G401 (cell line): ENCODE data around the gene KANTR. TPM values are rescaled to one million over a fixed set of nuclear protein-coding genes. Genes with fewer than 3 reads are reported as not detected.

Experiments used
- DNase-seq: peaks from one replicate; pipeline ENCODE4 v3.0.0-alpha.2; 2015; ENCODE audit warnings: low spot score
- in situ Hi-C: cut with HindIII; loops from 2 replicates; pipeline ENCODE4 v1.10.0; 2016; ENCODE audit warnings: low sequenced_read_pairs, mixed read lengths
- total RNA-seq: library from RNA; depleted of rRNA; stranded (reverse); fragments of >200 nt; shearing (Covaris generic); gene quantifications from 2 replicates; pipeline ENCODE4 v1.2.3, GENCODE V29; 2014

The KANTR gene
- total RNA-seq, 1 experiment from 2014 or later = 1.5 TPM

DNA sequence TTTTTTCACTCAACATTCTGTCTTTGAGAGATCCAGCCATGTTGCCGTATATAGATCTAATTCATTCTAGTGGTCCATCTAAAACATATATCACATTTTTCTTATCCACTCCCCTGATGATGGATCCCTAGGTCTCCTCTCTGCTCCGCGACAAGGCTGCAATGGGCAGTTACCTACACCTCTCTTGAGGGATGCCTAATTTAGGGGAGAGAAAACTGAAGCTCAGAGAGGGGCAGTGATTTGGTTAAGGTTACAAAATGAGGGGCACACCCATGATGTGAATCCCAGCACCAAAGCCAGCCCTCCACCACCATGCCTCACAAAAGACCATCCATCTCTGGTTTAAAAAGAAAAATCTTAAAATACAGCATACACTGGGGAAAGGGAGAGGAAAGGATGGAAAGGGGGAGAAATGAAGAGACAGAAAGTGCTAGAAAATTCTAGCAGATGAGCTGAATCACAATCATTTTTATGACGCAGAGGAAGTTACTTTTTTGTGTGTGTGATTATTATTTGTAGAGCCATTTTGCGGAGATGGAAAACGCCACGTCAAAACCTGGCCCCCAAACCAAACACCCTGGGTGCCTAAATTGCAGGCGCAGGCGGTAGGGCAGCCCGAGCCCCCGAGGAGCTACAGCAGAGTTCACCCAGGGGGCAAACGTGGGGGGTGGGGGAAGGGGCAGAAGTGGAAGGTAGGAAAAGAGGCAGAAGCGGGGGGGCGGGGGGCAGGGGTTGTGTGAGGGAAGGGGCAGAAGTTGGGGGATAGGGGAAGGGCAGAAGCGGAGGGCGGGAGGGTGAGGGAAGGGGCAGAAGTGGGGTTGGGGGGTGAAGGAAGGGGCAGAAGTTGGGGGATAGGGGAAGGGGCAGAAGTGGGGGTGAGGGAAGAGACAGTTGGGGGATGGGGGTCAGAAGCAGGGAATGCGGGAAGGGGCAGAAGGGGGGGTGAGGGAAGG is 13.0 kb upstream of the KANTR start:
- no peak for DNase-seq
- in situ Hi-C loops = no loop called here

DNA sequence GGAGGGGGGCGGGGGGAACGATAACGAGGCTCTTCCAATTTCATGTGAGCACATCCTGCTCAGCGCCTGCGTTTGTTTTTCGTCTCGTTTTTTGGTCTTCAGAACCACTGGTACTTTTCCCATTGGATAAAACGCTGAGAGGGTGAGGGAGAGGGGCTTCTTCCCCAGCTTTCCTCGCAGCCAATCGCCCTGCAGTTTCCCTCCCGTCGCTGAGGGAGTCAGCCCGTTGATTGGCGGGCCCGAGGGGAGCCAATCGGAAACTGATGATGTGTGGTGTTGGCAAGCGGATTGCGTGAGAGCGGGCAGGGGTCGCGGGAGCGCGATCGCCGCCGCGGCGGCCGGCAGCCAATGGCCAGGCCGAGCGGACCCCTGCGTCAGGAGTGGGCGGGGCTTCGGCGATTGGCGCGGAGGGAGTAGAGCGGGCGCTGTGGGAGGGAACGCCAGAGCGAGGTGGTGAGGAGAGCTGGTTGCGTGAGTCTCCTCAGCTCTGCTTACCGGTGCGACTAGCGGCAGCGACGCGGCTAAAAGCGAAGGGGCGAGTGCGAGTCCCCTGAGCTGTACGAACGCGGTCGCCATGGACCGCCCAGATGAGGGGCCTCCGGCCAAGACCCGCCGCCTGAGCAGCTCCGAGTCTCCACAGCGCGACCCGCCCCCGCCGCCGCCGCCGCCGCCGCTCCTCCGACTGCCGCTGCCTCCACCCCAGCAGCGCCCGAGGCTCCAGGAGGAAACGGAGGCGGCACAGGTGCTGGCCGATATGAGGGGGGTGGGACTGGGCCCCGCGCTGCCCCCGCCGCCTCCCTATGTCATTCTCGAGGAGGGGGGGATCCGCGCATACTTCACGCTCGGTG is 11.8 kb upstream of the KANTR start, which contains the start of gene TSPYL2:
TSS of gene TSPYL2 (plus strand) at position 443 of the 848 bp plus-strand sequence. CDS start at position 575, 132 bp downstream.
- DNase-seq = peak; percentile 97
- in situ Hi-C loops = no loop called here

DNA sequence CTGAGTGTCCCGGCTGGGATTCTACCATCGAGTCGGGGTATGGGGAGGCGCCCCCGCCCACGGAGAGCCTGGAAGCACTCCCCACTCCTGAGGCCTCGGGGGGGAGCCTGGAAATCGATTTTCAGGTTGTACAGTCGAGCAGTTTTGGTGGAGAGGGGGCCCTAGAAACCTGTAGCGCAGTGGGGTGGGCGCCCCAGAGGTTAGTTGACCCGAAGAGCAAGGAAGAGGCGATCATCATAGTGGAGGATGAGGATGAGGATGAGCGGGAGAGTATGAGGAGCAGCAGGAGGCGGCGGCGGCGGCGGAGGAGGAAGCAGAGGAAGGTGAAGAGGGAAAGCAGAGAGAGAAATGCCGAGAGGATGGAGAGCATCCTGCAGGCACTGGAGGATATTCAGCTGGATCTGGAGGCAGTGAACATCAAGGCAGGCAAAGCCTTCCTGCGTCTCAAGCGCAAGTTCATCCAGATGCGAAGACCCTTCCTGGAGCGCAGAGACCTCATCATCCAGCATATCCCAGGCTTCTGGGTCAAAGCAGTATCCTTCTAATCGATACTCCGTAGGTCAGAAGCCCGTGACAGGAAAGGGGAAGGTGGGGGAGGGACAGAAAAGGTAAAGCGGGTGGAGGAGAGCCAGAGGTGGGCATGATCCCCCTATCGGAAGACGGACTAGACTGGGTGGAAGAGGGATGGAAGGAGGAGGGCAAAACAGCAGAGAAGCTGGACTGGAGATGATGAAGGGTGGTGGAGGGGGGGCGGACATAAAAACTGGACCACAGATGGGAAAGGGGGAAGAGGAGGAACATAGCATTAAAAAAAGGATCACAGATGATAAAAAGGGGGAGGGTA is 10.9 kb upstream of the KANTR start:
- DNase-seq = no peak
- in situ Hi-C loops = no loop called here

DNA sequence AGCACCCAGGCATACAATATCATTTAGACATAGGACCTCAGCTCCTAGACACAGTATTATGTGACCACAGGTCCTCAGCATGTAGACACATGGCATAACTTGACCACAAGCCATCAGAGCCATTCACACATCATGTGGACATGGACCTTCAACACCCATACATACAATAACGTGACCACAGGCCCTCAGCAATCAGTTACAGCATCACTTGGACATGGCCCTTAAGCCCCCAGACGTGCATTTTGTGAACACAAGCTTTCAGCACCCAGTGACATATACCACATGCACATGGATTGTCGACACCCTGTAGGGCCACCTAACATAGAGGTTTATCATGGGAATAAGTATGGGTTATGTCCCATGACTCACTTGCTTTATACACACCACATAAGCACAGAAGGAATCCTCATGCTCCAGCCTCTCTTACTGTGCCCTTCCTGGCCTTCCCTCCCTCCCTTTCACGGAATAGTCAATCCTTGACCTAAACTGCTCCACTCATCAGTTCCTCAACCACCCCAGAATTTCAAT is 9.8 kb upstream of the KANTR start:
- in situ Hi-C loops = no loop called here
- no peak for DNase-seq

DNA sequence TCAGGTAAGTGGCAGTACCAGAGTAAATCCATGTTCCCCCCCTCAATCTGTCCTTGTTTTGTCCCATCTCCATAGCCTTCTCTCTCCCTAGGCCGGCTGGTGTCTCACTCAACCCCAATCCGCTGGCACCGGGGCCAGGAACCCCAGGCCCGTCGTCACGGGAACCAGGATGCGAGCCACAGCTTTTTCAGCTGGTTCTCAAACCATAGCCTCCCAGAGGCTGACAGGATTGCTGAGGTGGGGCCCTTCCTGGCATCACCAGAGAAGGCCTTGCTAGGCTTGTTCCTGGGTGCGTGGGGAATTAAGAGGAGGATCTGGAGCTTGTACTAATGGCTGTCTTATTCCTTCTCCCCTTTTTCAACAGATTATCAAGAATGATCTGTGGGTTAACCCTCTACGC is 9.1 kb upstream of the KANTR start:
- no peak for DNase-seq
- in situ Hi-C loops = no loop called here

DNA sequence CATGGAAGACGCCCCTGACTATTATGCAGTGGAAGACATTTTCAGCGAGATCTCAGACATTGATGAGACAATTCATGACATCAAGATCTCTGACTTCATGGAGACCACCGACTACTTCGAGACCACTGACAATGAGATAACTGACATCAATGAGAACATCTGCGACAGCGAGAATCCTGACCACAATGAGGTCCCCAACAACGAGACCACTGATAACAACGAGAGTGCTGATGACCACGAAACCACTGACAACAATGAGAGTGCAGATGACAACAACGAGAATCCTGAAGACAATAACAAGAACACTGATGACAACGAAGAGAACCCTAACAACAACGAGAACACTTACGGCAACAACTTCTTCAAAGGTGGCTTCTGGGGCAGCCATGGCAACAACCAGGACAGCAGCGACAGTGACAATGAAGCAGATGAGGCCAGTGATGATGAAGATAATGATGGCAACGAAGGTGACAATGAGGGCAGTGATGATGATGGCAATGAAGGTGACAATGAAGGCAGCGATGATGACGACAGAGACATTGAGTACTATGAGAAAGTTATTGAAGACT is 8.2 kb upstream of the KANTR start:
- DNase-seq = no peak
- in situ Hi-C loops = no loop called here

DNA sequence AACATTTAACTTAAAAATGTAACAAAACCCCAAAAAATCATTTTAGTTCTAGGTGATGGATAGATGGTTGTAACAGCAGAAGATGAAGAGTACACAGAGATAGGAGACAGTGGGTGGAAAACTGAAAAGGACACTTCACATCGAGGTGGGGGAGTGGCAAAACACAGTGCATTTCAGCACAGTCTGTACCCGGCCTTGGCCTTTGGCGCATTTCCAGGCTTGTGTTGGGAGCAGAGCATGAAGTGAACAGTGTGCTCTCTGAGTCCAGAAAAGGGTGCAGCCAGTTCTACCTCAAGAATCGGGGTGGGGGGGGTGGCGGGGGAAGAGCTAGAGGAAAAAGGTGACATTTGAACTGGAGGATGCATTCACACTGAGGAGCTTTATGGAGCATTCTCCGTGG is 7.5 kb upstream of the KANTR start:
- DNase-seq = peak; percentile 71
- in situ Hi-C loops = no loop called here

DNA sequence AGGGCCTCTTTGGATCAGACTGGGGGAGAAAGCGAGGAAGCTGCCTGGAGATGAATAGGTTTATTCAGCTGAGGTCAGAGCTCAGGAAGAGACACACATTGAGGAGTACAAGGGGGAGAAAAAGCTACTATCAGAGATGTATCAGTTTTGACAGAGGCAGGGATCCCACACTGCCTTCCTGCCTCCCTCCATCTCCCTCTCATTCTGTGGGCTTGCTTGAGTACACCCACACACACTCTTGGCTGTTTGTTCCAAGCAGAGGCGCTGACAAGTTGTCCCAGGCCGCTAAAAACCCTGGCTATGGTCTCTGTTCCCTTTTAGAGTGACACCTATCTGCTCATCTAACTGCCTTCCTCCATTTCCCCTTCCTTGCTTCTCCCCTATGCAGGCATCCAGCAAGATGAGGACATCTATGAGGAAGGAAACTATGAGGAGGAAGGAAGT is 6.5 kb upstream of the KANTR start:
- no peak for DNase-seq

DNA sequence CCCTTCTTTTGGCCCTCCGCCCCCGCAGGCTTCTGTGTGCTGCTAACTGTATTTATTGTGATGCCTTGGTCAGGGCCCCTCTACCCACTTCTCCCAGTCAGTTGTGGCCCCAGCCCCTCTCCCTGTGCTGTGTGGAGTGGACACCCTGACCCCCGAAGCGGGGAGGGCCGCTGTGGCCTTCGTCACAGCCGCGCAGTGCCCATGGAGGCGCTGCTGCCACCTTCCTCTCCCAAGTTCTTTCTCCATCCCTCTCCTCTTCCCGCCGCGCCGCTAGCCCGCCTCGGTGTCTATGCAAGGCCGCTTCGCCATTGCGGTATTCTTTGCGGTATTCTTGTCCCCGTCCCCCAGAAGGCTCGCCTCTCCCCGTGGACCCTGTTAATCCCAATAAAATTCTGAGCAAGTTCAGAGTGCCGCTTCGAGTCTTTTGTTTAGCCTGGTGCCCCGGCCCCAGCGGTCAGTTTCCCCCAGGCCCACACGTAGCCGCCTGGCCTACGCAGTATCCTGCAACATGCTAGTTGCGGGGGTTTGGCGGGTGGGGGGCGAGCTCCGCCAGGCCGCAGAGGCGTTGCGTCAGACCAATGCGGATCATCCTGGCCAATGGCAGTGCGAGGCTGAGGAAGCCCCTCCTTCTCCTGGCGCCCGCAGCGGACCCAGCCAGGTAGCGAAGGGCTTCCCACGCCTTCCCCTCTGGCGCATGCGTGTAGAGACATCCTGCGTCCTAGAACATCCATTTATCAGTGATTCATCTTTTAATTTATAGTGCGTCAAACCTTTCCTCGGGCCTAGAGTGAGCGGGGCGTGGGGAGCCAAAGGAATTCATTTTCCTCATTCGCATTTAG is 5.6 kb upstream of the KANTR start:
- in situ Hi-C loops = no loop called here
- DNase-seq = peak; percentile 93

More for the DNA sequence above, 6.5 kb upstream of the KANTR start:
- in situ Hi-C loops = no loop called here

DNA sequence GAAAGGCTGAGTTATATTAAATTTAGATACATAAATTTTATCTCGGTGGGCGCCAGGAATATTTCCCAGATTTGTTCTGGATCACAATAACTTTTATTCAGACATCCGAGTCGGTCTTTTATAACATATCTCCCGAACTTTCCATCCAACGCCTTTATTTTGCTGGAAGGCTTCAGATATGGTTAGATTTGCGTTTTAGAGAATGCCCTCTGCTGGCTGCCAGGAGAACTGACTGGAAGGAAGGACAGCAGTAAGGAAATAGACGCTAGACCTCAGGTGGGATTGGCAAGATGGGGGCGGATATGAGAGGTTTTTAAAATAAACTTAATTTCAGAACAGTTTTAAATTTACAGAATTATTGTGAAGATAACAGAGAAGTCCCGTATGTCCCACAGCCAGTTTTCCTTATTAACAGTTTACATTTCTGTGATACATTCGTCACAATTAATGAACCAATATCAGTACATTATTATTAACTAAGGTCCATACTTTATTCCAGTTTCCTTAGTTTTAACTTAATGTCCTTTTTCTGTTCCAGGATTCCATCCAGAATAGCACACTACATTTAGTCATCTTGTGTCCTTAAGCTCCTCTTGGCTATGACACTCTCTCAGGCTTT is 4.6 kb upstream of the KANTR start:
- in situ Hi-C loops = no loop called here
- DNase-seq = peak; percentile 84

DNA sequence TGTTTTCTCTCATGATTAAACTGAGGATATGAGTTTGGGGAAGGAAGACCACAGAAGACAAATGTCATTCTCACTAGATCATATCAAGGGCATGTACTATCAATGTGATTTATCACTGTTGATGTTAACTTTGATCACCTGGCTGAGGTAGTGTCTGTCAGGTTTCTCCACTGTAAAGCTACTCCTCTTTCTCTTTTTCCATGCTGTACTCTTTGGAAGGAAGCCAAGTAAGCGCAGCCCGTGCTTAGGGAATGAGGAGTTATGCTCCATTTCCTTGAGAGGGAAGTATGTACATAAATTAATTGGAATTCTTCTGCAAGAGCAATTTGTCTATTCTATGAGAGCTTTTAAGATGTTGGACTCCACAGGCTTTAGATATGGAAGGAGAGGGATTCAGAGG is 4.0 kb upstream of the KANTR start:
- in situ Hi-C loops = no loop called here
- DNase-seq = peak; percentile 1

DNA sequence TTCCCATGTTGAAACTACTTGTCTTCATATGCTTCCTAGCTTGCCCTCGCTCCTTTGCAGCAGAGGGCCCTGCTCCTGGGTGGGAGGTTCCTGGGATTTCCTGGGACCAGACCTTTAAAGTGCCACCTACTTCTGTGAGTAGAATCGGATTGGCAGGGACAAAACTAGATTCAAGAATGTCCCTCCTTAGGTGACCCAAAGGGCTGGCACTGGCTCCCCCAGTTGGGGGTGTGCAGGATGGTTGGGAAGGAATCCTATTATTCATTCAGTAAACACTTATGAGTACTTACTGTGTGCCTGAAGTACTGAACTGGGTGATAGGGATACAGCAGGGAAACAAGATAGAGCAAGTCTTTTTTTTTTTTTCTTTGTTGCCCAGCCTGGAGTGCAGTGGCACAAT is 2.6 kb upstream of the KANTR start:
- in situ Hi-C loops = no loop called here
- DNase-seq = no peak

DNA sequence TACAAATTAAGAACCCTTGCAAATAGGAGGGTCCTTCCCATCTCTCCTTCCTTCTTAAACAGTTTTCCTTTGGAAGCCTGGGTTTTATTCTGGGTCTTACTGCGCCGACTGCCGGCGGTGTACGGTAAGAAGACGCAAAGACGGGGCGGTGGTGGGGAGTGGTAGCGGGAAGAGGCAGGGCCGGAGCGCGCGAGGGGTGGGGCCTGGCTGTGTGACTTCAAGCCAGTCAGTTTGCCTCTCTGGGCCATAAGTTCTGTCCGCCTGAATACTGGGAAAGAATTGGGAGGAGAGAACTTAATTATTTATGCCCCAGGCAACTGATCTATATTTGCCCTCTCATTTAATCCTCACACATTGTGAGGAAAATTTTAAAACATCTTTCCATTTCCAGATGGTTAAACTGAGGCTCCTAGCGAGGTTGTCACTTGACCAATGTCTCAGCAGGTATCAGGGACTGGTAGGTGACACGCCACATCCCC is 726 bp upstream of the KANTR start:
- in situ Hi-C loops = no loop called here
- peak; percentile 80 for DNase-seq

DNA sequence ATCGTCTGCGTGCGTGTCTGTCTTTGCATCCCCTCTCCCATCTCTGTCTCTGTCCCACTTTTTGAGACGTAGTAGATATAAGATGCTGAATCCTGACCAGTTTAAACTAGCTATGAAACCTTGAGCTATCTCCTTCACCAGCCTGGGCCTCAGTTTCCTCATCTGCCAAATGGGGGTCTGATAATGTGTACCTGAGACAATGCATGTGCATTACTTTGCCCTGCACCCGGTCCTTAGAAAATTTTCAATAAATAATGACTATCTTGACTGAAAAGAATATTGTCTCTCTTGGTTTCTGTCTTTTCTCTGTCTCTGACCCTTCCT is 602 bp downstream of the KANTR start:
- in situ Hi-C loops = no loop called here
- no peak for DNase-seq

DNA sequence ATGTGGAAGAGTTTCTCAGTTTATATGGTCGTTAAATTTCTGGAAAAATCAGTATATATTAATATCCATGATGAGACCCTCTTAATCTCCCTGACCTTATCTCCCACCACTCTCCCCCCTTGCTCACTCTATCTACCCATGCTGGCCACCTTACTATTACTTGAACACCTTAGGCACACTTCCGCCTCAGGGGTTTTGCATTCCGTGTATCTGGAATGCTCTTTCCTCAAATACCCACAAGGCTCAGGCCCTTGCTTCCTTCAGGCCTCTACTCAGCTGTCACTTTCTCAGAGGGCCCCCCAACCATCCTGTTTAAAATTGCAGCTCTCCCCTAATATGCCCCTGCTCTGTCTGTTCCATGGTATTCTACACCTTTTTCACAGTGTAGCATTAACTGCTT is 1.9 kb downstream of the KANTR start:
- DNase-seq = no peak
- in situ Hi-C loops = no loop called here

DNA sequence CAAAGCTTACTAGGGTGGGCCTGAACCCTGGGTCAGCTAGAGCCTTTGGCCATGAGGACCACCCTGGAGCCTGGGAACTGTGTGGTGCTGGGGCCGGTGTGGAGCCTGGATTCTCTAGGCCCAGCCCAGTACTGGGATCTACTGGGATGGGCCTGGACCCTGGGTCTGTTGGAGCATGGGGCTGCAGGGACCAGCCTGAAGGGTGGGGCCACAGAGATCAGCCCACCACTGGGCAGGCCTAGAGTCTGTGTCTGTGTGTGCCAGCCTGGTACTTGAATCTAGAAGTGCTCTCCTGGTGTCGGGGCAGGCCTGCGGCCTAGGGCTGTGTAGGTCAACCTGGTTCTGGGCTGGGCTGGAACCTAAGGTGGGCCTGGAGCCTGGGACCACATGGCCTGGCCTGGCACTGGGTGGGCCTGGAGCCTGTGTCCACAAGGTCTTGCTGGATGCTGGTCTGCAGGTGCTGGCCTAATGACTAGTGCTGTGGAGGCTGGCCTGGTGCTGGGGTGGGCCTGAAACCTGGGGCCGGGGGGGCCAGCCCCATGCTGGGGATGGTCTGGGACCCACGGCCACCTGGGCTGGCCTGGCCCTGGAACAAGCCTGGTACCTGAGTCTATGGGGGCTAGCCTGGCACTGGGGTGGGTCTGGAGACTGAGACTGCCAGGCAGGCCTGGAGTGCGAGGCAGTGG is 21.1 kb downstream of the KANTR start:
- no peak for DNase-seq
- in situ Hi-C loops = no loop called here

DNA sequence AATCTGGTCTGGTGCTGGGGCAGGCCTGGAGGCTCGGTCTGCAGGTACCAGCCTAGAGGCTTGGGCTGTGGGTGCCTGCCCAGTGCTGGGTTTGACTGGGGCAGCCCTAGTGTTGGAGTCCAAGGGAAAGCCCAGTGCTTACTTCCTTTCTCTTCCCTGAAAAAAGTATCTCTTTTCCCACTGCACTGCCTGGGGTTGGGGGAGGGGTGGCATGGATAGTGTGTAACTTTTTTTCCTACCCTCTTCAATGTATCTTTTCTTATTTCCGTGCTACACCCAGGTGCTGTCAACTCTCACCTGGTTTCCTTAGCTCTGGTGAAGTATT is 21.6 kb downstream of the KANTR start:
- no peak for DNase-seq
- in situ Hi-C loops = no loop called here
